Glutamatergic neuron (in vitro differentiated cells): ENCODE measurements around the gene LRRK1. TPM values are rescaled to one million over a fixed set of nuclear protein-coding genes. Genes with fewer than 3 reads are reported as not detected.

ENCODE experiments used
- DNase-seq: peaks from one replicate; pipeline ENCODE4 v3.0.0; 2022
- H3K27ac Mint-ChIP-seq: one replicate; pipeline ENCODE4 v1.8.0; 2020; ENCODE audit warnings: mild to moderate bottlenecking, mixed read lengths, inconsistent platforms; ENCODE audit not compliant: unreplicated experiment
- H3K27me3 Mint-ChIP-seq: one replicate; pipeline ENCODE4 v1.8.0; 2020; ENCODE audit warnings: mild to moderate bottlenecking, moderate library complexity, mixed read lengths, inconsistent platforms; ENCODE audit not compliant: unreplicated experiment
- H3K36me3 Mint-ChIP-seq: one replicate; pipeline ENCODE4 v1.8.0; 2020; ENCODE audit warnings: mild to moderate bottlenecking, mixed read lengths, inconsistent platforms; ENCODE audit not compliant: unreplicated experiment
- H3K4me1 Mint-ChIP-seq: one replicate; pipeline ENCODE4 v1.8.0; 2020; ENCODE audit warnings: mild to moderate bottlenecking, low read depth, mixed read lengths, inconsistent platforms; ENCODE audit not compliant: unreplicated experiment
- H3K4me3 Mint-ChIP-seq: one replicate; pipeline ENCODE4 v1.8.0; 2020; ENCODE audit warnings: mild to moderate bottlenecking, mixed read lengths, inconsistent platforms; ENCODE audit not compliant: unreplicated experiment
- H3K9me3 Mint-ChIP-seq: one replicate; pipeline ENCODE4 v1.8.0; 2020; ENCODE audit warnings: mild to moderate bottlenecking, moderate library complexity, mixed read lengths, inconsistent platforms; ENCODE audit not compliant: unreplicated experiment
- CTCF ChIP-seq: fragments of 200-600 bp; sonication (generic); IDR thresholded peaks from one replicate; pipeline ENCODE4 v1.5.0; 2021; ENCODE audit not compliant: partially characterized antibody, unreplicated experiment
- total RNA-seq: library from RNA; stranded (reverse); fragmentation: NEBNext Ultra II Directional; extraction: Animal tissue kit (Norgen Biotek cat#: 25700); gene quantifications from one replicate; pipeline ENCODE4 v1.2.1, GENCODE V29; 2021; ENCODE audit not compliant: unreplicated experiment

Gene LRRK1
- total RNA-seq, 1 donor from 2014 or later, result 1.5 TPM

GRCh38 chr15:100928632-100929280 is 9.6 kb downstream of the LRRK1 start:
- no peak for DNase-seq
- H3K4me3 Mint-ChIP-seq, result no peak overlapping the region
- no peaks in the 10 kb centered on the region for H3K36me3 Mint-ChIP-seq
- no peaks in the 10 kb centered on the region for H3K27me3 Mint-ChIP-seq
- TF ChIP-seq CTCF, result no peak
- no peaks in the 10 kb centered on the region for H3K9me3 Mint-ChIP-seq
- H3K27ac Mint-ChIP-seq, result no peak overlapping the region
- H3K4me1 Mint-ChIP-seq, result peaks cover 12% of the 10 kb centered on the region

GRCh38 chr15:100929641-100930042 is 10.5 kb downstream of the LRRK1 start:
- peak; percentile 41 for DNase-seq
- no peak overlapping the region for H3K4me3 Mint-ChIP-seq
- H3K27me3 Mint-ChIP-seq, result no peaks in the 10 kb centered on the region
- H3K4me1 Mint-ChIP-seq, result peaks cover 12% of the 10 kb centered on the region
- no peaks in the 10 kb centered on the region for H3K36me3 Mint-ChIP-seq
- H3K27ac Mint-ChIP-seq, result no peak overlapping the region
- TF ChIP-seq CTCF, result no peak
- no peaks in the 10 kb centered on the region for H3K9me3 Mint-ChIP-seq

- peaks cover 4% of the 10 kb centered on the region for H3K27me3 Mint-ChIP-seq
- peaks cover 12% of the 10 kb centered on the region for H3K4me1 Mint-ChIP-seq
- no peak for DNase-seq
- H3K36me3 Mint-ChIP-seq, result peaks cover 6% of the 10 kb centered on the region
- no peak overlapping the region for H3K4me3 Mint-ChIP-seq
- H3K27ac Mint-ChIP-seq, result no peak overlapping the region
- H3K9me3 Mint-ChIP-seq, result no peaks in the 10 kb centered on the region
- no peak for TF ChIP-seq CTCF
Observed at GRCh38 chr15:100930306-100930848, 11.2 kb downstream of the LRRK1 start.

- Mint-ChIP-seq H3K9me3 (no peaks in the 10 kb centered on the region), H3K4me3 (no peak overlapping the region), H3K36me3 (peaks cover 13% of the 10 kb centered on the region), H3K27ac (no peak overlapping the region), H3K4me1 (peaks cover 12% of the 10 kb centered on the region), H3K27me3 (peaks cover 4% of the 10 kb centered on the region)
- no peak for DNase-seq
- TF ChIP-seq CTCF, result no peak
Observed at GRCh38 chr15:100931143-100931890, 12.2 kb downstream of the LRRK1 start.
